K562 (cell line): ENCODE data around the gene AGAP1. TPM values are rescaled to one million over a fixed set of nuclear protein-coding genes. Genes with fewer than 3 reads are reported as not detected.

Experiments
- CEBPB ChIP-seq: fragments of 450-650 bp; IDR thresholded peaks from 2 replicates; pipeline ENCODE4 v1.6.1; 2016; ENCODE audit warnings: missing genetic modification characterization, missing compliant biosample characterization
- CREB3L1 ChIP-seq: fragments of 450-650 bp; IDR thresholded peaks from 2 replicates; pipeline ENCODE4 v1.6.1; 2014; ENCODE audit warnings: low read depth, mild to moderate bottlenecking, moderate library complexity, borderline replicate concordance
- CUX1 ChIP-seq: fragments of 200-800 bp; sonication (Bioruptor generic); IDR thresholded peaks from 2 replicates; pipeline ENCODE4 v1.6.1; 2016; ENCODE audit warnings: missing genetic modification characterization, missing compliant biosample characterization
- DDX20 ChIP-seq: fragments of 450-650 bp; IDR thresholded peaks from 2 replicates; pipeline ENCODE4 v1.6.1; 2016; ENCODE audit warnings: missing genetic modification characterization, low read depth, mild to moderate bottlenecking, missing compliant biosample characterization, moderate library complexity
- GATAD2A ChIP-seq: fragments of 450-650 bp; IDR thresholded peaks from 2 replicates; pipeline ENCODE4 v1.6.1; 2017
- GTF2F1 ChIP-seq: IDR thresholded peaks from 2 replicates; pipeline ENCODE4 v1.6.1; 2011; ENCODE audit warnings: low read depth, low read length, improper control_type of control experiment
- HSF4 ChIP-seq: fragments of 250-450 bp; sonication (Bioruptor Pico); IDR thresholded peaks from 2 replicates; pipeline ENCODE4 v2.1.2; 2022; ENCODE audit warnings: mild to moderate bottlenecking, moderate library complexity, borderline replicate concordance
- L3MBTL2 ChIP-seq: fragments of 450-650 bp; IDR thresholded peaks from 2 replicates; pipeline ENCODE4 v1.6.1; 2016; ENCODE audit warnings: mild to moderate bottlenecking, moderate library complexity
- RAD51 ChIP-seq: fragments of 450-650 bp; IDR thresholded peaks from 2 replicates; pipeline ENCODE4 v1.7.1; 2016; ENCODE audit warnings: low read depth, mild to moderate bottlenecking, borderline replicate concordance
- RBM39 ChIP-seq: fragments of 200-400 bp; formaldehyde crosslinking; optimal IDR thresholded peaks from 2 replicates; pipeline ENCODE3; 2018; ENCODE audit warnings: low read depth, low read length
- SIN3B ChIP-seq: fragments of 450-650 bp; IDR thresholded peaks from 2 replicates; pipeline ENCODE4 v1.6.1; 2017; ENCODE audit warnings: low read depth, mild to moderate bottlenecking, moderate library complexity
- SMARCB1 ChIP-seq: IDR thresholded peaks from 2 replicates; pipeline ENCODE4 v1.6.1; 2011; ENCODE audit warnings: improper control_type of control experiment, low read depth; ENCODE audit not compliant: insufficient read length
- SP2 ChIP-seq: IDR thresholded peaks from 2 replicates; pipeline ENCODE4 v1.6.1; 2011; ENCODE audit warnings: mild to moderate bottlenecking, low read depth, low read length, moderate library complexity; ENCODE audit not compliant: poor library complexity, severe bottlenecking; ENCODE audit errors: extremely low read depth
- SREBF1 ChIP-seq: fragments of 150-350 bp; IDR thresholded peaks from 2 replicates; pipeline ENCODE4 v1.6.1; 2014; ENCODE audit warnings: antibody characterized with exemption, low read depth, low read length, borderline replicate concordance
- TFE3 ChIP-seq: fragments of 450-650 bp; formaldehyde crosslinking; IDR thresholded peaks from 2 replicates; pipeline ENCODE4 v1.4.0; 2020; ENCODE audit warnings: mild to moderate bottlenecking, mixed read lengths
- TRIM24 ChIP-seq, 2 experiments: fragments of 450-650 bp; IDR thresholded peaks; 2 replicates each; pipeline ENCODE4 v1.6.1; 2016
- polyA plus RNA-seq, 8 experiments: library from polyadenylated mRNA; depleted of rRNA in 4 of 8; stranded (reverse) in 5 of 8; unstranded in 3 of 8; fragments of >200 nt; fragmentation: Nextera tagmentation in 2 of 8; fragmentation: Illumina TruSeq in 1 of 8; extraction: Ambion mirVana in 2 of 8; extraction: Trizol in 1 of 8; gene quantifications; 2 replicates each; pipeline versions ENCODE4 v1.2.1 to v1.2.3, GENCODE V29; 2011 to 2014; ENCODE audit warnings: inconsistent platforms in 1 of 8, missing spikeins in 1 of 8
- total RNA-seq, 7 experiments: library from RNA; depleted of rRNA in 6 of 7; stranded (reverse); fragments of >200 nt in 6 of 7; fragmentation: Illumina TruSeq in 2 of 7; extraction: Trizol in 2 of 7; gene quantifications; 2 replicates each; pipeline versions ENCODE4 v1.2.1 to v1.2.3, GENCODE V29; 2011 to 2021; ENCODE audit warnings: low replicate concordance in 1 of 7

Gene AGAP1
- total and polyA plus RNA-seq, 9 of the 15 experiments (the other 6 are each of a cell fraction or from before 2014, with no cell fraction given), result 1.3 to 24.0 (median 10.6) TPM

DNA sequence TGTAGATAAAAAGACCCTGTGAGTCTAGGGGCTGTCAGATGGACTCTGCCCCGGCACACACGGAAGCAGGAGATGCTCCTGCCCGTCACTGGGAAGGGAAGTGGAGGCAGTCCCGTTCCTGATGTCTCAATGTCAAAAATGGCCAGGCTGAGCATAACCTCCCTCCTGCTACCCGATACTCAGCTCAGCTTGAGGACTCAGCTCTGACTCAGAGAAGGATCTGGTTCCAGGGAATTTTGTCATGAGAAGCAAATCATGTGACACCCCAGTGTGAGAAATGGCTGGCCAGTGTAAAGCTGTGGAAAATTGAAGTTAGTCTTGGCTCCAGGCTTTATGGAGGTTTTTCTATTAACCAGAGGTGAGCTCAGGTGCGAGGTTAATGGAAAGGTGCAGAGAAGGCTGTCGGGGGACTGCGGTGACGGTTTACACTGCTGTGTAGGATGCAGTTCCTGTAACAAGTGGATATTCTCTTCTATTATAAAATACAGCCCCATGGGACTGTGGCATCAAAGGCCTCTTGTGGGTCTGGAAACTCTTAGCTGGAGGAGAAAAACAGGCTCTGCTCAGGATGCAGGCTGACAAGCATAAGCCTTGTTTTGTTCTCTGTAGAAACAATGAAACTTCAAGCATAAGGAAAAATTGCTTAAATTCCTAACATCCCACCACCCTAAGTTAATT lies 24.7 kb upstream of the AGAP1 start (continued):
- TF ChIP-seq TFE3 (CRISPR knock-in tag) (peak; percentile 85), SREBF1 (no peak), HSF4 (CRISPR knock-in tag) (no peak), RBM39 (no peak), SIN3B (no peak), GTF2F1 (no peak), L3MBTL2 (peak; percentile 57), SMARCB1 (no peak), DDX20 (no peak), RAD51 (peak; percentile 67), TRIM24 (IDR thresholded peaks at IDR 0.05) (0 out of 4 replicates have a peak, but pooled peaks of 1 of the 2 experiments have one; percentile 8), CUX1 (CRISPR knock-in tag) (no peak), CEBPB (no peak), GATAD2A (no peak), SP2 (no peak), CREB3L1 (no peak)
